ENCODE measurements around the gene TSPAN14. TPM values are rescaled to one million over a fixed set of nuclear protein-coding genes. Genes with fewer than 3 reads are reported as not detected.

TSPAN14 gene, protein sequence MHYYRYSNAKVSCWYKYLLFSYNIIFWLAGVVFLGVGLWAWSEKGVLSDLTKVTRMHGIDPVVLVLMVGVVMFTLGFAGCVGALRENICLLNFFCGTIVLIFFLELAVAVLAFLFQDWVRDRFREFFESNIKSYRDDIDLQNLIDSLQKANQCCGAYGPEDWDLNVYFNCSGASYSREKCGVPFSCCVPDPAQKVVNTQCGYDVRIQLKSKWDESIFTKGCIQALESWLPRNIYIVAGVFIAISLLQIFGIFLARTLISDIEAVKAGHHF
- 96.6 and 98.7 TPM in 2 replicates for total RNA-seq

DNA sequence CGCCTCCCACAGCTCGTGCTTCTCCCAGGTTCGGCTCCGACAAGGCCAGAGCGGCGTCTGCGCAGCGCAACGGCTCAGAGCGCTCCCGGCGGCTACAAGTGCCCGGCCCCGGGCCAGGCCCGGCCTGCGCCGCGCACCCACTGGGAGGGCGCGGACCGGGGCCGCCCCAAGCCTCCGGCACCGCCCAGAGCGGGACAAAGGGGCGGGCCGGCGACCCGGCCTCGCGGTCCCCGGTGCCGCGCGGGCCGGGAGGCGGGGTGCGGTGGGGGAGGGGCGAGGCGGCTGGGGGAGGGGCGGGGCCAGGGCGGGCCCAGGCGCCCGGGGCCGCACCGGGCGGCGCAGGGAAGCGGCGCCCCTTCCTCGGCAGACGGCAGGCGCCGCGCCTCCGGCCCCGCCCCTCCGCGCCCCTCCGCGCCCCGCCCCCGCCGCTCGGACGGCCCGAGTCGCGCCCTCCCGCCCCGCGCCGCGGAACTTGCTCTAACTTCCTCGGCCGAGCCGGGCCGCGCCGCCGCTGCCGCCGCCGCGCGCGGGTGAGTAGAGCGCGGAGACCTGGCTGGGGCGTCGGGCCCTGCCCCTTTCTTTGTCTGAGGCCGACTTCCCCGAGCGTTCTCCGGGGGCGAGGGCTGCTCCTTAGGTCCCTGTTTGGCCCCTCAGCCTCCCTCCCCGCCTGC lies at the start of gene TSPAN14:
TSPAN14 (plus strand) TSS at position 469 of the 671 bp plus-strand sequence. CDS start 34,924 bp downstream, outside the sequence.

DNA sequence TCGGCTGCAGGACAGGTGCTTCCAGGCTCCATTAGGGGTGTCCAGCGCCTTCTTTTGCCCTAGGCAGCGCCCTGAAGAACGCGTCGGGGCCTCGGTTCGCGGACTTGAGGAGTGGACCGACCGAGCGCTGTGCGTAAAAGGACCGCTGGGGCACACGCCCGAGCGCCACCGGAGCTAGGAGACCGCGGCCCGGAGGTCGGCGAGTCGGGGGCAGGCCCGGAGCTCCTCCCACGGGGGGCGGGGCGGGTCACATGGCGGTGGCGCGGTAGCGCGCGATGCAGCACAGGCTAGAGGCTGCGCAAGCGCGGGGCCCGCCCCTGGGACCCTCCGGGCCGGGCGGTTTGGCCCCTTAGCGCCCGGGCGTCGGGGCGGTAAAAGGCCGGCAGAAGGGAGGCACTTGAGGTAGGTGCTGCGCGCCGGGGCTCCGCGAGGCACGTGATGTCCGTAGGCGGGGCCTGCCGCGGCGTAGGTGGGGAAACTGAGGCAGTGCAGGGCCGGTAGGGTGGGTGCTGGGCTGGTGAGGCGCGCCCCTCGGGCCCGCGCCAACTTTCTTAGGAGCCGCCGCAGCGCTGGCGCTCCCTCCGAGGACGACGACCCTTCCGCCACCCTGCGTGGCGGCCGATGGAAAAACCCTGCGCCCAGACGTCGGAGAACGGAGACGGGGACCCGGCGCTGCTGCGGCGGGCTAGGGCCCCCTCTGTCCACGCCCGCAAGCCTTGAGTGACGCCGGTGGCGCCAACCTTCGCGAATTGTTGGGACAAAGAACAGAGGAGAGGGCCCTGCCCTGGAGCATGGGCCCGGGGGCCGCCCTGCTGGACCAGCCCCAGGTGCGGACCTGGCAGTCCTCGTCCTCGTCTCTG lies 45.6 kb upstream of the TSPAN14 start, which contains the start of gene PRXL2A:
PRXL2A (plus strand) TSS at position 310 of the 860 bp plus-strand sequence. CDS start 11,917 bp downstream, outside the sequence.

DNA sequence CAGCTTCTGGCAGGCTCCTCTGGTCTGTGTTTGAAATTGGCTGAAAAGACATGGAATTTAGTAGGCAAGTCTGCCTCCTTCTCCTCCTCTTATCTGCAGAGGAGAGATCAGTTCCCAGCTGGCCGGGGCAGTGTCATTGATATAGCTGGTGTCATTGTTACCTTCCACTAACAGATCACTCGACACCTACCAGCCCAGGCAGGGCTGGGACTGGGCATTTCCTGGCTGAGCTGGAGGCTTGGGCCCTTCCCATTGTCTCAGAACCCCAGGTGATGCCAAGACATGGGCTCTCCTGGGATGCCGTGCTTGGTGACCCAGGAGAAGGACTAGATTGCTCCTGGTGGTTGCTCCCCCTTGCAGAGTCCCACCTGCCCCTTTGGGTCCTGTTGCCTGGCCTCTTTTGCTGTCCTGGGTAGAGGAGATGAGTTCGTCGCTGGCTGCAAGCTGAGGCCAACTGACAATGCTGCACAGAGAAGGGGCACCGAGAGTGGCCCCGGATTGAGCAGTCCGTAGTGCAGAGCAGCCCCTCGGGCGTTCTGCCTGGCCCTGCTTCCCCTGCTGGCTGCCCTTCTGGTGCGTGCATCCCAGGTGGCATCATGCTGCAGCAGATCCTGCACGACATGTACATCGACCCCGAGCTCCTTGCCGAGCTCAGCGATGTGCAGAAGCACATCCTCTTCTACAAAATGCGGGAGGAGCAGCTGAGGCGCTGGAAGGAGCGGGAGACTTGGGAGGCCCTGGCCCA lies 83.8 kb downstream of the TSPAN14 start, which contains the start of gene SH2D4B:
SH2D4B (plus strand) TSS at position 167 of the 745 bp plus-strand sequence; CDS start at position 597, 430 bp downstream.

Other genes starting within 250 kb of the TSPAN14 start
- gene ANXA11, start 248.8 kb upstream of the TSPAN14 start, total RNA-seq: 136 and 204 TPM in 2 replicates
- not detected in 2 replicates for gene MAT1A, start 164.7 kb upstream of the TSPAN14 start, total RNA-seq
- gene DYDC1, start 97.6 kb upstream of the TSPAN14 start, total RNA-seq: not detected in 2 replicates
- not detected in 2 replicates for gene DYDC2, start 97.5 kb upstream of the TSPAN14 start, total RNA-seq
- 23.5 and 28.4 TPM in 2 replicates for gene PRXL2A, start 45.8 kb upstream of the TSPAN14 start, total RNA-seq
- under 0.01 TPM in 1 of 2 replicates, not detected in the other for gene SH2D4B, start 83.6 kb downstream of the TSPAN14 start, total RNA-seq

Measured in mesangial cell (primary cell).